Endodermal cell (in vitro differentiated cells): ENCODE results near the gene SERBP1. TPM values are rescaled to one million over a fixed set of nuclear protein-coding genes. Genes with fewer than 3 reads are reported as not detected.
A peak's percentile ranks its signal among the peaks of the same experiment; 100 is the strongest.

ENCODE experiments used
- DNase-seq: peaks from one replicate; pipeline ENCODE4 v3.0.0-alpha.2; 2017
- H3K27ac ChIP-seq: 2 replicates; pipeline ENCODE4 v1.5.1; 2013; ENCODE audit warnings: mild to moderate bottlenecking, low read depth, low read length, moderate library complexity
- H3K27me3 ChIP-seq: 2 replicates; pipeline ENCODE4 v1.6.1; 2013; ENCODE audit warnings: mild to moderate bottlenecking, low read length, moderate library complexity; ENCODE audit not compliant: insufficient read depth, control insufficient read depth, poor library complexity, severe bottlenecking
- H3K36me3 ChIP-seq: 2 replicates; pipeline ENCODE4 v1.7.0; 2013; ENCODE audit warnings: mild to moderate bottlenecking, low read length, moderate library complexity; ENCODE audit not compliant: control insufficient read depth, insufficient read depth
- H3K4me1 ChIP-seq: one replicate; pipeline ENCODE4 v1.7.0; 2013; ENCODE audit warnings: low read length; ENCODE audit not compliant: control insufficient read depth, insufficient read depth
- H3K4me3 ChIP-seq: 2 replicates; pipeline ENCODE4 v1.5.1; 2013; ENCODE audit warnings: mild to moderate bottlenecking, low read length, moderate library complexity
- H3K9ac ChIP-seq: 2 replicates; pipeline ENCODE4 v1.6.1; 2013; ENCODE audit warnings: mild to moderate bottlenecking, low read length, moderate library complexity; ENCODE audit not compliant: poor library complexity, severe bottlenecking; ENCODE audit errors: extremely low read depth
- H3K9me3 ChIP-seq: 2 replicates; pipeline ENCODE4 v1.6.1; 2013; ENCODE audit warnings: mild to moderate bottlenecking, low read length, moderate library complexity; ENCODE audit not compliant: control insufficient read depth
- H3K27ac Mint-ChIP-seq: 2 replicates; pipeline ENCODE4 v1.8.0; 2020; ENCODE audit warnings: mixed read lengths
- H3K27me3 Mint-ChIP-seq: 2 replicates; pipeline ENCODE4 v1.8.0; 2021; ENCODE audit warnings: mild to moderate bottlenecking, mixed read lengths; ENCODE audit not compliant: insufficient read depth
- H3K36me3 Mint-ChIP-seq: 2 replicates; pipeline ENCODE4 v1.8.0; 2020; ENCODE audit warnings: low read depth, mixed read lengths
- H3K4me1 Mint-ChIP-seq: 2 replicates; pipeline ENCODE4 v1.8.0; 2020; ENCODE audit warnings: mixed read lengths
- H3K4me3 Mint-ChIP-seq: 2 replicates; pipeline ENCODE4 v1.8.0; 2020; ENCODE audit warnings: mild to moderate bottlenecking, moderate library complexity, mixed read lengths
- H3K9me3 Mint-ChIP-seq: 2 replicates; pipeline ENCODE4 v1.8.0; 2020; ENCODE audit warnings: mild to moderate bottlenecking, mixed read lengths
- CTCF ChIP-seq: fragments of 200-600 bp; sonication (generic); conservative IDR thresholded peaks from 2 replicates; pipeline ENCODE4 v1.5.0; 2021; ENCODE audit warnings: antibody characterized with exemption, mild to moderate bottlenecking
- WGBS, 2 experiments: methylation state at CpG; one replicate each; pipeline versions ENCODE4 v1.1.5 to v1.1.7; 2013; ENCODE audit warnings: missing lambda C conversion rate in 2 of 2, mixed read lengths in 1 of 2; ENCODE audit not compliant: insufficient coverage in 1 of 2, insufficient read length in 1 of 2; 5-methylcytosine and 5-hydroxymethylcytosine counted together
- total RNA-seq, 2 donors: library from RNA; stranded (reverse); fragmentation: NEBNext Ultra II Directional in 1 of 2; extraction: Animal tissue kit (Norgen Biotek cat#: 25700) in 1 of 2; gene quantifications; 2 replicates in 1 of 2; 3 replicates in 1 of 2; pipeline ENCODE4 v1.2.1, GENCODE V29; 2021

The SERBP1 gene
- total RNA-seq, 2 donors from 2014 or later, result 312 to 331 TPM

- 0 to 2% methylated on average over 10 to 25 of the region's 25 CpGs for WGBS, 2 experiments
- H3K27ac ChIP-seq, result no peak overlapping the region
- no peak for DNase-seq
- peak overlapping the region; percentile 85 for H3K27ac Mint-ChIP-seq
- H3K36me3 Mint-ChIP-seq, result peaks cover 43% of the 10 kb centered on the region
- peak overlapping the region; percentile 98 for H3K4me3 ChIP-seq
- TF ChIP-seq CTCF, result no peak
- no peaks in the 10 kb centered on the region for H3K9me3 Mint-ChIP-seq
- no peaks in the 10 kb centered on the region for H3K27me3 ChIP-seq
- peak overlapping the region; percentile 98 for H3K4me3 Mint-ChIP-seq
- peaks cover 4% of the 10 kb centered on the region for H3K27me3 Mint-ChIP-seq
- H3K36me3 ChIP-seq, result peaks cover 28% of the 10 kb centered on the region
- peak overlapping the region; percentile 90 for H3K9ac ChIP-seq
- H3K4me1 ChIP-seq, result no peaks in the 10 kb centered on the region
- H3K9me3 ChIP-seq, result no peaks in the 10 kb centered on the region
- H3K4me1 Mint-ChIP-seq, result peaks cover 24% of the 10 kb centered on the region
Measured at GRCh38 chr1:67429011-67429527, 1.1 kb downstream of the SERBP1 start.

GRCh38 chr1:67427947-67428346, 2.3 kb downstream of the SERBP1 start:
- Mint-ChIP-seq H3K4me3 (peak overlapping the region; percentile 98), H3K4me1 (peaks cover 24% of the 10 kb centered on the region), H3K27ac (no peak overlapping the region), H3K9me3 (no peaks in the 10 kb centered on the region), H3K36me3 (peaks cover 54% of the 10 kb centered on the region), H3K27me3 (peaks cover 4% of the 10 kb centered on the region)
- no peak for DNase-seq
- H3K36me3 ChIP-seq, result peaks cover 39% of the 10 kb centered on the region
- H3K4me1 ChIP-seq, result no peaks in the 10 kb centered on the region
- no peak overlapping the region for H3K27ac ChIP-seq
- no peak for TF ChIP-seq CTCF
- no peaks in the 10 kb centered on the region for H3K9me3 ChIP-seq
- H3K4me3 ChIP-seq, result peak overlapping the region; percentile 98
- H3K27me3 ChIP-seq, result no peaks in the 10 kb centered on the region
- peak overlapping the region; percentile 90 for H3K9ac ChIP-seq
- WGBS, 2 experiments, result 5 to 12% methylated on average over 2 to 3 of the region's 3 CpGs

GRCh38 chr1:67427465-67427864, 2.7 kb downstream of the SERBP1 start:
- peak overlapping the region; percentile 90 for H3K9ac ChIP-seq

More at GRCh38 chr1:67427465-67427864, 2.7 kb downstream of the SERBP1 start:
- H3K27ac ChIP-seq, result no peak overlapping the region
- Mint-ChIP-seq H3K36me3 (peaks cover 59% of the 10 kb centered on the region), H3K27ac (no peak overlapping the region), H3K4me1 (peaks cover 24% of the 10 kb centered on the region), H3K27me3 (peaks cover 4% of the 10 kb centered on the region), H3K9me3 (no peaks in the 10 kb centered on the region), H3K4me3 (peak overlapping the region; percentile 98)
- H3K4me3 ChIP-seq, result peak overlapping the region; percentile 98
- no peaks in the 10 kb centered on the region for H3K27me3 ChIP-seq
- 25 to 40% methylated on average over 1 to 2 of the region's 2 CpGs for WGBS, 2 experiments
- H3K36me3 ChIP-seq, result peaks cover 44% of the 10 kb centered on the region
- H3K4me1 ChIP-seq, result no peaks in the 10 kb centered on the region
- DNase-seq, result no peak
- H3K9me3 ChIP-seq, result no peaks in the 10 kb centered on the region
- no peak for TF ChIP-seq CTCF
